ENCODE results near the gene HAUS6.
"Not testable (repeated sequence)": the region's sequence is repeated elsewhere in the genome, so short reads cannot be mapped to it uniquely, and the experiment has no call there.

HAUS6 gene

DNA sequence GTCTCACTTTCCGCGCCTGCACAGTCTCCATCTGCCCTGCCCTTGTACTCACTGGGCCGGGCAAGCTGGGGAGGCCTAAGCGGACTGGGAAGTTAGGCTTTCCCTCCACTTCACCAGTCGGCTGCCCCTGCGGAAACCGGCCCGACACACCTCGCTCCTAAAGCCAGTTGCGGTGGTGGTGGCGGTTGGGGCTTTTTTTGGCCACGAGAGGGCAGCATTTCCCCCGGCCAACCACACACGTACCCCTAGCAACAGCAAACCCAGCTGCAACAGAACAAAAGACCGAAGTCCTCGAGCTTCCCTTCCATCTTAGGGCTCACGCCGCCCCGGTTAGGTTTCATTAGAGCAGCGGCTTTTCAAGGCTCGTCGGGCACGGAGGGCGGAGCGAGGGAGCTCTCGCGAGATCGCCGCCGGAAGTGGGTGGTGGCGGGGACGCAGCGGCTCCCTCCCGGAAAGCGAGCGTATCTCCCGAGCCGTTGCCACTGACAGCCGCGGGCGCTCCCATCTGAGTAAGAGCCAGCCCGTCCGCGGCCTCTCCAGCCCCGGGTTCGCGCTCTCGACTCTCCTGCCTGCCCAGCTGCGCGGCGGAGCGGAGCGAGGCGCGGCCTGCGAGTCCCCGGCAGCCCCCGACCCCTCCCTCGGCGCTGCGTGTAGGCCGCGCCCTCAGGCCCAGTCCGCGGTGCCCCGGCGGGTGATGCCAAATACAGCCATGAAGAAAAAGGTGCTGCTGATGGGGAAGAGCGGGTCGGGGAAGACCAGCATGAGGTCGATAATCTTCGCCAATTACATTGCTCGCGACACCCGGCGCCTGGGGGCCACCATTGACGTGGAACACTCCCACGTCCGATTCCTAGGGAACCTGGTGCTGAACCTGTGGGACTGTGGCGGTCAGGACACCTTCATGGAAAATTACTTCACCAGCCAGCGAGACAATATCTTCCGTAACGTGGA lies 53.5 kb downstream of the HAUS6 start, which contains the start of gene RRAGA:
RRAGA (plus strand) TSS at position 462 of the 951 bp plus-strand sequence; CDS start at position 695, 233 bp downstream.
- peak; percentile 96 for DNase-seq
- CTCF ChIA-PET = interaction anchor here (0.7 to 4.1 kb wide), 15 partner anchors 12 to 416 kb away, joined by 3 to 39 read pairs (median 4); partner anchors contain the start of gene RPS6
- peak within 1 kb of the TSS; percentile 98 for H3K27ac Mint-ChIP-seq
- H3K9me3 Mint-ChIP-seq = no peaks in the 10 kb centered on the region
- peaks cover 20% of the 10 kb centered on the region for H3K36me3 Mint-ChIP-seq
- H3K4me3 Mint-ChIP-seq = peak within 1 kb of the TSS; percentile 87
- H3K4me1 Mint-ChIP-seq = peaks cover 35% of the 10 kb centered on the region
- peaks cover 4% of the 10 kb centered on the region for H3K27me3 Mint-ChIP-seq

DNA sequence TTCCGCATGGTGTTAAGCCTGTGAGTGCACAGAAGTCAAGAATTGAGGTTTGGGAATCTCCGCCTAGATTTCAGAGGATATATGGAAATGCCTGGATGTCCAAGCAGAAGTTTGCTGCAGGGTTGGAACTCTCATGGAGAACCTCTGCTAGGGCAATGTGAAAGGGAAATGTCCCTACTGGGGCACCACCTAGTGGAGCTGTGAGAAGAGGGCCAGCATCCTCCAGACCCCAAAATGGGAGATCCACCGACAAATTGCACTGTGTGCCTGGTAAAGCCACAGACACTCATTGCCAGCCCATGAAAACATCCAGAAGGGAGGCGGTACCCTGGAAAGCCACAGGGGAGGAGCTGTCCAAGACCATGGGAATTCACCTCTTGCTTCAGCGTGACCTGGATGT lies 66.1 kb downstream of the HAUS6 start:
- Mint-ChIP-seq H3K4me1 (no peaks in the 10 kb centered on the region), H3K9me3 (no peaks in the 10 kb centered on the region), H3K36me3 (no peaks in the 10 kb centered on the region), H3K4me3 (no peak overlapping the region), H3K27me3 (peaks cover 5% of the 10 kb centered on the region), H3K27ac (no peak overlapping the region)
- CTCF ChIA-PET = interaction anchor here (1.3 kb wide), 3 partner anchors 8 to 138 kb away, joined by 4 to 8 read pairs (median 4); partner anchors contain the start of gene RRAGA
- DNase-seq = no peak

DNA sequence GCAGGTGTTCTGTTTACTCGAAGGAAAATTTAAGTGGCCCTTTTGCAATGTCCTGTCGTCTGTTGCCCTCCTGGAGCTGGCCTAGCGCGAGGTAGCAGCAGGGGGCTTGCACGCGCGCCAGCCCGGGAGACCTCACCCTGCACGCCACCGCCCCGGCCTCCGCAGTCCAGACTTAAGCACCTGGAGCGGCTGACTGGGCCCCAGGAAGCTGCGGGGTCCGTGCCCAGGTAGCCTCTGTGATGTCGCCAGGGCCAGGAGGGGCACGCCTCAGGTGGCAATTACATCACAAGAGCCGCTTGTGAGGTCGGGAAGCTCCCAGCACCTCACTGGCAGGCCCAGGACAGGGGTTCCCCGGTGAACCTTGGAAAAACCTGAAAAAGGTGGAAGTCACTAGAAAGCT lies 69.7 kb downstream of the HAUS6 start, which contains the start of gene SAXO1:
SAXO1 (minus strand) TSS at position 195 of the 400 bp plus-strand sequence. CDS start 301 bp downstream, outside the sequence.
- Mint-ChIP-seq H3K27me3 (peaks cover 5% of the 10 kb centered on the region), H3K36me3 (no peaks in the 10 kb centered on the region), H3K4me3 (no peak within 1 kb of the TSS), H3K27ac (no peak within 1 kb of the TSS), H3K9me3 (no peaks in the 10 kb centered on the region), H3K4me1 (no peaks in the 10 kb centered on the region)
- CTCF ChIA-PET = interaction anchor here (1.0 to 1.5 kb wide), 3 partner anchors 141 to 778 kb away, joined by 3 to 5 read pairs (median 3); no protein-coding TSS in a partner anchor
- DNase-seq = no peak

DNA sequence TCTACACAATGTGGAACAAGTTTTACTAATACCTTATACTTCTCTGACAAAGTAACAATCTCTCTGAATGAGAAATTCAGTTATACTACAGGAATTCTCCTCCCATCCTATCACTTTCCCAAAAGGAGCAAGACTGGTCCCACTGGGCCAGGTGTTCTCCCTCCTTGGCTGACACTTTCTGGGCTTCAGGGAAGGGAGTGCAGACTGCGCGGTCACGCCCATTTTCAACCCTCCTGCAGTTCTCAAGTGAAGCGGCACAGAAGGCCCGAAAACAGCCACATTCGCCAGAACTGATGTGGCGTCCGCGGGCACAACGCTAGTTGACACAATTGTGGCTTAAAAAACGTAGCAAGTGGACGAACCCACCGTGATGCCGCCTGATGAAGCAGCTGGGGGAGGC lies 70.3 kb downstream of the HAUS6 start:
- H3K27ac Mint-ChIP-seq = no peak overlapping the region
- CTCF ChIA-PET = interaction anchor here (1.5 kb wide), 1 partner anchor 425 kb away, joined by 3 read pairs; no protein-coding TSS in a partner anchor
- H3K4me1 Mint-ChIP-seq = no peaks in the 10 kb centered on the region
- peaks cover 10% of the 10 kb centered on the region for H3K27me3 Mint-ChIP-seq
- no peaks in the 10 kb centered on the region for H3K9me3 Mint-ChIP-seq
- no peak overlapping the region for H3K4me3 Mint-ChIP-seq
- no peaks in the 10 kb centered on the region for H3K36me3 Mint-ChIP-seq
- DNase-seq = no peak

DNA sequence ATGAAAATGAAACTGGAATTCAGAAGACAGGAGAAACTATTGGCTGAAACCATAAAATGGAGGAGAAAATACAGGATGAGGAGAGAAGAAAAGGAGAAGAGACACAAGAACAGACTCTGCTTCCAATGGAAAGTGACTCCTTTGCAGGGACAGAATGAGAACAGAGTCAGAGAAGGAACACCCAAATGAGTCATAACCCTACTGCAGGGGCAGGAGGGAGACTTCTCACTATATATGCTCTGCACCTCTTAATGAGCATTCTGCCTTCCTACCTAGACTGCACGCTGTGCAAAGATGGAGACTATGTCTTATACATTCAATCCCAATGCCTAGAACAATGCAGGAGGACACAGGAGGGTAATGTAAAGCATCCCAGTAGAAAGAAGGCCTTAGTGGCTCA lies 71.8 kb downstream of the HAUS6 start:
- H3K4me1 Mint-ChIP-seq = peaks cover 2% of the 10 kb centered on the region
- CTCF ChIA-PET = interaction anchor here (1.0 to 6.5 kb wide), 2 partner anchors 143 to 776 kb away, joined by 3 to 32 read pairs; no protein-coding TSS in a partner anchor
- H3K4me3 Mint-ChIP-seq = no peak overlapping the region
- H3K9me3 Mint-ChIP-seq = no peaks in the 10 kb centered on the region
- H3K27ac Mint-ChIP-seq = no peak overlapping the region
- DNase-seq = no peak
- no peaks in the 10 kb centered on the region for H3K36me3 Mint-ChIP-seq
- H3K27me3 Mint-ChIP-seq = peaks cover 11% of the 10 kb centered on the region

DNA sequence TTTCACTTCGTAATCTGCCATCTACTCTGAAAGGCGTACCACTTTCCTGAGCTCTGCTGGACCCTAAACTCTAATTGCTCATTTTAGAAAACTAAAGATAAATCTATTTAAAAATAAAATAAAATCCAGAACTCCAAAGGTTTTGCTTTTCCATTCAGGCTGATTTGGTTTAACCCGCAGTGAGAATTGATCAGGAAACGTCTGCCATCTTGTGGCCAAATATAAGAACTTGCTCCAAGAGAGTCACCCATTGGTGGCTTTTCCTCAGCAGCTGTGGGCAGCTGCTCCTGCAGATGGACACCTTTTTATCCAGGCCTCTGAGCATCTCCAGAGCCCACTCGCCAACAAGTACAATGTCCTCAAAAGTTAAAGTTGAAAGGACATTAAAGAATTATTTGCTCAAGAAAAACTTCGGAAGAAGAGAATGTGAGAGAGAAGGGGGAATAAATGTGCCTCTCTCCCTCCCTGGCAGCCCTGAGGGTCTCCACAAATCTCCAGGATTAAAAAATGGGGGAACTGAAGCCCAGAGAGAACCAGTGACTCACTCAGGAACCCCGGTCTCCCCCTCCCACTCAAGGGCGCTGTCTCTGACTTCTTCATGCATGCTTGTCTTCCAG lies 73.8 kb downstream of the HAUS6 start:
- H3K27ac Mint-ChIP-seq = no peak overlapping the region
- H3K36me3 Mint-ChIP-seq = no peaks in the 10 kb centered on the region
- peaks cover 11% of the 10 kb centered on the region for H3K27me3 Mint-ChIP-seq
- peaks cover 2% of the 10 kb centered on the region for H3K4me1 Mint-ChIP-seq
- CTCF ChIA-PET = interaction anchor here (0.5 to 6.5 kb wide), 17 partner anchors 8 to 1218 kb away, joined by 3 to 32 read pairs (median 4); no protein-coding TSS in a partner anchor
- no peak overlapping the region for H3K4me3 Mint-ChIP-seq
- DNase-seq = peak; percentile 46
- H3K9me3 Mint-ChIP-seq = no peaks in the 10 kb centered on the region

DNA sequence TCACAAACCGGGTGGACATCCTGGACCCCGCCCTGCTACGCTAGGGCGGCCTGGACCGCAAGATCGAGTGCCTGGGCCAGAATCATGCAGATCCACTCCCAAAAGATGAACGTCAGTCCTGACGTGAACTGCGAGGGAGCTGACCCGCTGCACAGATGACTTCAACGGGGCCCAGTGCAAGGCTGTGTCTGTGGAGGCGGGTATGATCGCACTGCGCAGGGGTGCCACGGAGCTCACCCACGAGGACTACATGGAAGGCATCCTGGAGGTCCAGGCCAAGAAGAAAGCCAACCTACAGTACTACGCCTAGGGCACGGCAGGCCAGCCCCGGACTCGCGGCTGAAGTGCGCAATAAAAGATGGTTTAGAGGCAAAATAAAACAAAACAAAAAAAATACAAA lies 74.9 kb downstream of the HAUS6 start:
- no peaks in the 10 kb centered on the region for H3K9me3 Mint-ChIP-seq
- H3K27me3 Mint-ChIP-seq = peaks cover 11% of the 10 kb centered on the region
- no peak overlapping the region for H3K27ac Mint-ChIP-seq
- H3K36me3 Mint-ChIP-seq = no peaks in the 10 kb centered on the region
- H3K4me3 Mint-ChIP-seq = no peak overlapping the region
- no peak for DNase-seq
- CTCF ChIA-PET = interaction anchor here (0.7 to 6.5 kb wide), 13 partner anchors 9 to 1217 kb away, joined by 3 to 32 read pairs (median 4); no protein-coding TSS in a partner anchor
- H3K4me1 Mint-ChIP-seq = peaks cover 2% of the 10 kb centered on the region

DNA sequence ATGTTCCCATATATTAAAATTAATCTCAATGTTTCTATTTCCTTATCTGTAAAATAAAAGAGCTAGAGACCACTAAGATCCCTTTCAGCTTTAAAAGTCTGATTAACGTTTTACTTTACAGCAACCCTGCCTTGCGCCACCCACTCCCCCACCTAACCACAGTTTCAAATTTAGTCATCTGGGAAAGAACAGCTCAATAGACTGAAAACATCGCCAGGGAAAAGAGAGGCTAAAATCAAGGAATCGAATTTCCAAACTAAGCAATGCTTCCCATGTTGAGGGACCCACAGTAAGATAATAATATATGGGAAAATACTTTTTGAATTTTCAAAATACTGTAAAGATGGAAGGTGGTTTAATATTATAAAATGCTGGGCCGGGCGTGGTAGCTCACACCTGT lies 76.3 kb downstream of the HAUS6 start:
- Mint-ChIP-seq H3K27ac (no peak overlapping the region), H3K4me3 (no peak overlapping the region), H3K4me1 (peaks cover 2% of the 10 kb centered on the region), H3K9me3 (no peaks in the 10 kb centered on the region), H3K36me3 (no peaks in the 10 kb centered on the region), H3K27me3 (peaks cover 17% of the 10 kb centered on the region)
- DNase-seq = no peak
- CTCF ChIA-PET = interaction anchor here (0.6 to 6.5 kb wide), 5 partner anchors 30 to 771 kb away, joined by 3 to 32 read pairs (median 3); no protein-coding TSS in a partner anchor

DNA sequence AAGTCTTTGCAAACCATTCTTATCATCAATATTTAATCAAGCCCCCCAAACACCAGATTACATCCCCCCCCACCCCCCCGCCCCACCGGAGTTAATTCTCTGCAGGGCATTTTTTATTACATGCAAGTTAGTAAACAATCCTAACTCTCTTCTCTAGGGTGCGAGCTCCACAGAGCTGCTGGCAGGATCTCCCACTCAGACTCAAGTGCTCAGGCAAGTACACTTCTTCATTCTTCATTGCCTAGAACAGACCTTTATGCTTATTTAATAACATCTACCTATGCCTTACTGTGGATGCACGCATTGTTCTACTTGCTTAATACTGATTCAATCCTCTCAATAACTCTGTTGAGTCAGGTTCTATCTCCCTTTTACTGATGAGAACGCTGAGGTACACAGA lies 79.6 kb downstream of the HAUS6 start:
- H3K27ac Mint-ChIP-seq = no peak overlapping the region
- peaks cover 22% of the 10 kb centered on the region for H3K27me3 Mint-ChIP-seq
- peaks cover 2% of the 10 kb centered on the region for H3K4me1 Mint-ChIP-seq
- H3K4me3 Mint-ChIP-seq = no peak overlapping the region
- H3K9me3 Mint-ChIP-seq = no peaks in the 10 kb centered on the region
- CTCF ChIA-PET = no interaction called here
- no peaks in the 10 kb centered on the region for H3K36me3 Mint-ChIP-seq
- DNase-seq = no peak

DNA sequence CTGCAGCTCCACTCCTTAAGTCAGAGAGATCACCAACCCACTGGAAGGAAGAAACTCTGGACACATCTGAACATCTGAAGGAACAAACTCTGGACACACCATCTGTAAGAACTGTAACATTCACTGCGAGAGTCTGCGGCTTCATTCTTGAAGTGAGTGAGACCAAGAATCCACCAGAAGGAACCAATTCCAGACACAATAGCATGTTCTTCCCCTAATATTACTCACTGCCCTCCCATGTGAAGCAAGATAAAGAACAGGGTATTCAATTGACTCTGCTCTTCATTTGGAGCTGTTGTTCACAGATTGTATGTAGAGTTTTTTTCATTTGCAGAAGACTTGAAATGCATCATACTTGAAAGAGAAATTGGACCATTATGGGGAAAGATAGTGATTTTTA lies 80.5 kb downstream of the HAUS6 start:
- Mint-ChIP-seq H3K9me3 (no peaks in the 10 kb centered on the region), H3K27me3 (peaks cover 17% of the 10 kb centered on the region), H3K4me3 (no peak overlapping the region), H3K36me3 (no peaks in the 10 kb centered on the region), H3K4me1 (peaks cover 2% of the 10 kb centered on the region), H3K27ac (no peak overlapping the region)
- CTCF ChIA-PET = no interaction called here
- DNase-seq = no peak

DNA sequence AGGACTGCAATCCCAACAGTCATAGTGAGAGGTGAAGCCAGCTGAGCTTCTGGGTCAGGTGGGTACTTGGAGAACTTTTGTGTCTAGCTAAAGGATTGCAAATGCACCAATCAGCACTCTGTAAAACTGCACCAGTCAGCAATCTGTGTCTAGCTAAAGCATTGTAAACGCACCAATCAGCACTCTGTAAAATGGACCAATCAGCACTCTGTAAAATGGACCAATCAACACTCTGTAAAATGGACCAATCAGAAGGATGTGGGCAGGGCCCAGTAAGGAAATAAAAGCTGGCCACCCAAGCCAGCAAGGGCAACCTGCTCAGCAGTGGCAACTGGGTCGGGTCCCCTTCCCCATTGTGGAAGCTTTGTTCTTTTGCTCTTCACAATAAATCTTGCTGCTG lies 81.1 kb downstream of the HAUS6 start:
- H3K36me3 Mint-ChIP-seq, DNase-seq, H3K4me1 Mint-ChIP-seq, H3K27ac Mint-ChIP-seq, CTCF ChIA-PET, H3K9me3 Mint-ChIP-seq, H3K4me3 Mint-ChIP-seq: not testable (repeated sequence)
- H3K27me3 Mint-ChIP-seq = peaks cover 14% of the 10 kb centered on the region

DNA sequence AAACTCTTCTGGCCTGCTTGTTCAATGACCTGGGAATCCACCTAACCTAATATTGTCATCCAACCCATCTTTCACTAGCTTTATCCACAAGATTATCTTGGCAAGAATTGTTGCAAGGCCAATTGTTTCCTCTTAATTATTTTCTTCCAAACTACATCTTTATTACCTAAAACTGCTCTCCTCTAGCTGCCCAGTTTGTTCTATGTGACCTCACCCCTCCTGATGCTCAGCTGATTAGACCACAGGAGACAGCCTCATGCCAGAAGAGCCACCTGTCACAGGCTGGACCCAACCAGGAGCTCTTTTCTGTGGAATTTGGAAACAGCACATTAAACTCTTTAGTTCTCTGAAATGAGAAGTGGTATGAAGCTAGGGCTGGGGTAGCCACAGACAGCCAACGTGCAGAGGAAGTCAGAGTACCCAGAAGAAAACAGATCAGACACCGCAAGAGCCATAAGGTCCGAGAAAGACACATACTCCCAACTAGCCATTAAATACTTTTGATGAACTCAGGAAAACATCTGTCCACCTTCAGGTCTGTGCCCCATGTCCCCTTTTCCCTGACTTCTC lies 81.7 kb downstream of the HAUS6 start:
- peaks cover 11% of the 10 kb centered on the region for H3K27me3 Mint-ChIP-seq
- H3K36me3 Mint-ChIP-seq = no peaks in the 10 kb centered on the region
- H3K27ac Mint-ChIP-seq = no peak overlapping the region
- no peaks in the 10 kb centered on the region for H3K9me3 Mint-ChIP-seq
- CTCF ChIA-PET = no interaction called here
- DNase-seq = no peak
- no peaks in the 10 kb centered on the region for H3K4me1 Mint-ChIP-seq
- no peak overlapping the region for H3K4me3 Mint-ChIP-seq

DNA sequence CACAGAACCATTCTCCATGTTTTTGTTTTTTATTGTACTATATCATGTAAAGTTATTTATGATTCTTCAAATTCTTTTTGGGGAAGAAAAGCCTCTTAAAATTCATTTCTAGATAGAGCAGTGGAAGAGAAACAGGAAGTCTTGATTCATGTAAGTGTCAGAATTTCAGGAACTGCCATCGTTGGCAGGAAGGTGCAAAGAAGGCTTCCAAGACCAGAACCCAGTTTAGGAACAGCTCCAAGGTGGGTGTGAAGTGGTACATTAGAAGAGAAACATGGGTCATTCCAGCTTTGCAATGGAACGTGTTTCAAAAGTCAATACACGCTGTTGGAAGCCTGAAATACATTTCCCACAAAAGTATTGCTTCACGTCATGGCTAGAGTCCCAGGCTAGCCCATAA lies 84.5 kb downstream of the HAUS6 start:
- Mint-ChIP-seq H3K27ac (no peak overlapping the region), H3K9me3 (no peaks in the 10 kb centered on the region), H3K36me3 (no peaks in the 10 kb centered on the region), H3K27me3 (peaks cover 11% of the 10 kb centered on the region), H3K4me1 (no peaks in the 10 kb centered on the region), H3K4me3 (no peak overlapping the region)
- CTCF ChIA-PET = interaction anchor here (1.1 kb wide), 1 partner anchor 11 kb away, joined by 3 read pairs; no protein-coding TSS in a partner anchor
- DNase-seq = no peak
